T-helper 1 cell treated with Interleukin-12 subunit alpha and Interleukin-12 subunit beta and Interleukin-4 antibody, amounts not matched to agents 30 ng/mL and 1 ng/mL, for 36 hours (primary cell): ENCODE results near the gene NXPH2. TPM values are rescaled to one million over a fixed set of nuclear protein-coding genes. Genes with fewer than 3 reads are reported as not detected.
"Not testable (repeated sequence)": the region's sequence is repeated elsewhere in the genome, so short reads cannot be mapped to it uniquely, and the experiment has no call there.

Experiments
- intact Hi-C: fragments of 100-400 bp; cut with micrococcal nuclease; formaldehyde crosslinking; loops from one replicate; pipeline ENCODE4 v1.15.1; 2024
- total RNA-seq: library from RNA; stranded (reverse); gene quantifications from 2 replicates; pipeline ENCODE4 v1.2.3, GENCODE V29; 2022

The NXPH2 gene
- total RNA-seq, 1 donor from 2014 or later, result not detected

DNA sequence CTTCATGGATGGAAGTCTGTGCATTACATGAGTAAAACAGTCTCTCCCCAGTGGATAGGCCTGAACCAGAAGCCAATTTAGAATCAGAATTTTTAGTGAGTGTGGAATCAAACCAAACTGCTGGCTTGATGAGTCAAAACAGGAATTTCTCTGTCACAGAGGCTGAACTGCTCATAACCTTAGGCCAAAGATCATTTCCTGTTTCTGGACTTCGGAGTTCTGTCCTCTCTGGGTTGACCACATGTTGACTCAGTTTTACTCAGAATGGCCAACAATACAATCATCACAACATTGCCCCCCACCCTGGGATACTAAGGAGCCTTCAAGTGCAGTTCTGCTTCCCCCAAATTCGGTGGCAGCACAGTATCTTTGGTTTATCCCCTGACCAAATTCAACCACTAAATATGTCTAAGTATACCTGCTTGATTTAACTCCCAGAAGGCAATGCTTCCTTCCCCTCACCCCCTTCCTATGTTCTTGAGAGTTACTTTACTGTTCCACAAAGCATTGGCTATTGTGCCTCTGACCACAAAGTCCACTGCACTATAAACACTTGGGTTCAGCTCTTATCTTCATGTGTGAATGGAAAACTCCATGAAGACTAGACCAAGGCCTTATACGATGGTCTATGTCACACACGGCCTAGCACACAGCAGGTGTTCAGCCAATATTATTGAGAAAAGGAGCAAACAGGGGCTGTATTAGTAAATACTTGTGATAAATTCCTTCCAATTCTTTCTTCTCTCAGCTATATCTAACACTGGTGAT, 67.8 kb downstream of the NXPH2 start:
- intact Hi-C loops, result no loop called here

DNA sequence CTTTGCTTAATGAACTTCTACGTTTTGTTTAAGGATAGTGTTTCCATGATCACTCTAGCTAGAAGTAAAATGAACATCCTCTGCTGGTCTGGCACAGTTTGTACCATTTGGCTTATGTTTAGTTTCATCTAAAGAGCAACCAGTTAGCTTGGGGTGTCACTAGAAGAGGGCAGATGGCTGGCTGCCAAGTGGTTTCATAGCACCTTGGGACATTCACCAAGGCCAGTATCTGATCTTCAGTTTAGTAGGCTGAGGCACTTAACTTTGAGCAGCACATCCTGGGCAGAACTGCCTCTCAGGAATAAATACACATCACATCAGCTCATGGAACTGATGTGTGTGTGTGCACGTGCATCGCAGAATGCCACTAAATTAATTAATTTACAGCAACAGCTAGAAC, 68.4 kb downstream of the NXPH2 start:
- intact Hi-C loops, result no loop called here

DNA sequence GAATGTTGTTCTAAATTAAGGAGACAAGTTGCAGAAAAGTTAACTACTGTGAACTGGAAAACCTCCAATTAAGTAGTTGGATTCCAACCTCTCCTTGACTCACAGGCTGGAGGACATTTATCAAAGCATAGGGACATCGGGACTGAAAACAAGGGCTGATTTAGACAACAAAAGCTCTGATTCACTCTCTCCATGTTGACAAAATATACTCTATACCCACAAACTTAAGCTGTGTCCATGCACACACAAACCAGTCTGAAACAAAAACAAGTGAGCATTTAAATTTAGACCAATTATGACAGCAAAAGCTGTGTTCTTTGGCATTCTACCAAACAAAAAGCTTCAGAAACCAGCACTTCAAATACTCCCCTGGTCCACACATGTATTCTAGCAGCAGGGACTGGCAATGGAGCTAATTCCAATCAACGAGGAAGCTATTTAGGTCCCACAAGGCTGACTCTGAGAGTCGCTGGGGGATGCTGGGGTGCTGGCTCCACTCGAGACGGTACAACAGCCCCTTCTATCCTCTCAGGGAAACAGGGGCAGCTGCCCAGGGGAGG, 71.4 kb downstream of the NXPH2 start:
- intact Hi-C loops, result no loop called here

DNA sequence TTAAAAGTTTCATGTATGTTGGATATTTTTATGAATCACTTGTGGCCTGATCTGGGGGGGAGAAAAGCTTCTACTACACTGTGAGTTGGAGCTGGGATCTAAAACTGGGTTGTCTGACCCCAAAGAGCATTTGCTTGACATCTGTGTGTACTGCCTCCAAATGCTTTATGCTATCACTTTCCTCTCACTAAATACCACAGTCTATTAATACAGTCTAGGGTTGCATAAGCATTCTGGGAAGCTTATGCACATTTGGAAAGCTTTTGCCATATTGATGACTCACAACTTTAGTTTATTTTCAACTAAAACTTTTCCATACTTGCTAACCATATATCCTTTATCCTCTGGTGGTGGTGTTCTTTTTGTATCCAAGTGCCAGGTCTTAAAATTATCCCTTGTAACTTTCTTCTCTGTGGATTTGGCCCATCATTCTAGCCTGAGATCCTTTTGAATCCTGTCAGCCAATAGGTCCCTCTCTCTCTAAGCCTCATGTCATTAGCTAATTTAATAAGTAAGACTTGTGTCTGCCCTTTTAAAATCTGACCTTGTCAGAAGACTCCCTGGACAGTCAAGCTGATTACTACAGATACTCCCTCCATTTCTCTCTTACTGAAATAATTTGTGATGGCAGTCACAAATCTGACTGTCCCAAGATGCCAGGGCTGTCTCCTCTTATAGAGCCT, 72.7 kb downstream of the NXPH2 start:
- intact Hi-C loops, result no loop called here

DNA sequence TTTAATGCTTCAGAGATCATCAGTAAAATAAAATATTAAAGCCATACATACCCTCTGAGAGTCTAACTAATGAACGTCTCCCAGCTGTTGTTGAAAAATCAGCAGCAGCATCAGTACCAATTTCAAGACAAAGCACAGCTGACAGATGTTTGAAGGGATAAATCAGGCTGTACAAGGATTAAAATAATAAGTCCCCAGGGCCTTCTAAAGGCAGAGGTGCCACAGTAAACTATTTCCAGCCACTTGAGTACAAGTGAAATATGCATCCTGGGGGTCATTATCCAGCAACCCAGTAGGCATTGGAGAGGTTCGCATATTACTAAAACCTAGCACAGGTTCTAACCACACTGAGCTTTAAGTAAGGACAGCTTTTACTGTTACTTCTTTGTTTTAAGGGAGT, 76.9 kb downstream of the NXPH2 start:
- intact Hi-C loops, result no loop called here

DNA sequence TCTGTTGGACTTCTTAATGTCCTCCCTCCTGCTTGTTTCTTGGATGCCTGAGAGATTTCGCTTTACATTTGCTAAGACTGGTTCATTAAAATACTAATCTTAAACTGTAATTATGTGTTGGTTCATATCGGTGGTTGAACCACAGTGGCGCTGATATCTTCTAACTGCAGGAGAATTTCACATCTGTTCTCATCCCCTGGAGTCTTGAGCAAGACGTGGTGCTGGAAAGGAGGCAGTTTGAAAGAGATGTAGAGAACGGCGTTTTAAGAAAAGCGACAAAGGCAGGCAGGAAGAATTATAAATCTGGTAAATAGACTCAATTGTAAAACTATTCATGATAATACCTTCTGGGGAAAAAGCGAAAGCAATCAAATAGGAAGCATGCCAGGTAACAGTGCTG, 79.5 kb downstream of the NXPH2 start:
- intact Hi-C loops, result no loop called here

DNA sequence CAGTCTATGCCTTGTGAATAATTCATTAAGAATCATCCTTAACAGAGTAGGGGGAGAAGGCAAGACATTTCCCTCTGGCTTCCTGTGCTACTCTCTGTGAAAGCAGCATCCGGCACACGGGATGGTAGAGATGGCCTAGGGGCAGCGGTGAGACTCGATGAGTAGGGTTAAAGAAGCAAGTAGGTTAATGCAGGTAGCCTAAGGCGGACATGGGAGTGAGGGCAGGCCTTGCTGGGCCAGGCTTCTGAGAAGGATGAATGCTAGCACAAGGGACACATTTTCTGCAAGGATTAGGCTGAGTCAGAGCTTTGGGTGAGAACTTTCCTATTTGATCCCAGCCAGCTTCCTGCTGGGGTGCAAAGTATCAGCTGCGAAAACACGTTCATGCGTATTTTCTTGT, 80.8 kb downstream of the NXPH2 start:
- intact Hi-C loops, result no loop called here

DNA sequence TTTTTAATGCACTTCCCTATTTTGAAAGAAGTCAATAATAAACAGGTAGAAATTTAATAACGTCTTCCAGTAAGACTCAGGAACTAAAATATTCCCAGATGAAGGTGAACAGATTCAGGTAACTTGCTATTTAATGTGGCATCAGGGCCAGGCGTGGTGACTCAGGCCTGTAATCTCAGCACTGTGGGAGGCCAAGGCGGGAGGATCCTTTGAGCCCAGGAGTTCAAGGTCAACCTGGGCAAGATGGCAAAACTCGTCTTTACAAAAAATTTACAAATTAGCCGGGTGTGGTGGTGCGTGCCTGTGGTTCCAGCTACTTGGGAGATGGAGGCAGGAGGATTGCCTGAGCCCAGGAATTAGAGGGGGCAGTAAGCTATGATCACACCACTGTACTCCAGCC, 81.8 kb downstream of the NXPH2 start:
- intact Hi-C loops, result no loop called here

DNA sequence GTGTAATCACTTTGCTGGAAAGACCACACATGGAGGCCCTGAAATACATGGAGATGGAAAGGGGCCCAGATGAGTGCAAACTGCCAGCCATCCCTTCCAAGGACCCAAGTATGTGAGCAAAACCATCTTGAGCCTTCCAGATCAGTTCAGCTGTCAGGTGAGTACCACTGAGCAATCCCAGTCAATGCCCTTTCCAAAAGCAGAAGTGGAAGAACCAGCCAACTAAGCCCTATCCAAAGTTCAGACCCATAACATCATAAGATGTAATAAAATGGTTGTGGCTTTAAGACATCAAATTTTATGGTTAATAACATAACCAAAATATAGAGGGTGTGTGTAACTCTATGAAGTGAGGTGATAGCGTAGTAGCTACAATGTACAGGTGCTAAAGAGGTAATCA, 88.5 kb downstream of the NXPH2 start:
- intact Hi-C loops, result no loop called here

DNA sequence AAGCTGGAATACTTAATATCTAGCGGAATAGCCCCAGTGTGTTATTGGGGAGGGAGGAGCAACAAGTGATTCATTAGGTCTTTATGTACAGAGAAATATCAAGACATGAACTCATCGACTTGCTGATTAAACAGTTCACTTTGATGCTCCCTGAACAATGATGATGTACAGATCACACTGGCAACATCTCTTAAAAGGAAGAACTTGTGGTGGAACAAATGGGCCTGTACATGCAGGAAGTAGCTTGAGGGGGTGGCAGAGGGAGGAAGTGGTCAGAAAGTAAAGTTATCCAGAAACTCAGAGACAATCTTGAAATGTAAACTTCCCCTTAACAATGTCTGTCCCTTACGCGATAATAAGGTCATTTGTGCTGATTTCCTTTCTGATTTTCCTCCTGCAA, 90.5 kb downstream of the NXPH2 start:
- intact Hi-C loops, result no loop called here

DNA sequence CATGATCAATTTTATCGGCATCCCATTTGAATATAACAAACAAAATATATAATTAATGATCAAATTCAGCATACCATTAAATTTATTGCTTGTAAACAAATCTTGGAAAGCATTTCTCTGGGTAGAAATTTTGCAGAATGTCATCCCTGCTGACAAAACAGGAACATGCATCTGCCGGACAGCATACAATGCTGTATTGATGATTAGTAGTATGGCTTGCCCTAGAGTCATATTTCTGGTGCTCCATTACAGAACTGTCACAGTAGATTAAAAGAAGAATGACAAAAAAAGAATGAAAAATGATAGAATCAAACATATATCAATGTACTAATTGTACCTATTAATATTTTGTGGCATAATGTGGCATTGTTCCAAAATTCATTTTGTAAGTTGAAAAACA, 98.0 kb downstream of the NXPH2 start:
- intact Hi-C loops, result no loop called here

DNA sequence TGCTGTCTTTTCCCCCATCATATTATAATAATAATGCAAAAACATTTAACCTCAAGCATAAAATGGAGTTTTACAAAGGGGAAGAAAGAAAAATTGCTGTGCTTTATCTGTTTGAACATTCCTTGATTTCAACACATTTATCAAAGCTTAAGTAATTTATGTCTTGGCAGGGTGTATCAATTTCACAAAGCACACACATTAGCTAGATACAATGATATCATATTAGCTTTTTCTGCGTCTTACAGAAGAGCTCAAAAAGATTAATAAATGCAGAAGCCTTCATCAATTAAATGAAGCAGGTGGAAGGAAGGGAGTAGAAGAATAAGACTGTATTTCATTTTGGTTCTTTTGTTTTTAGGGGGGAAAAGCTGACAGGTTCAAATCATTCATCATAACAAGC, 103.0 kb downstream of the NXPH2 start:
- intact Hi-C loops, result no loop called here

DNA sequence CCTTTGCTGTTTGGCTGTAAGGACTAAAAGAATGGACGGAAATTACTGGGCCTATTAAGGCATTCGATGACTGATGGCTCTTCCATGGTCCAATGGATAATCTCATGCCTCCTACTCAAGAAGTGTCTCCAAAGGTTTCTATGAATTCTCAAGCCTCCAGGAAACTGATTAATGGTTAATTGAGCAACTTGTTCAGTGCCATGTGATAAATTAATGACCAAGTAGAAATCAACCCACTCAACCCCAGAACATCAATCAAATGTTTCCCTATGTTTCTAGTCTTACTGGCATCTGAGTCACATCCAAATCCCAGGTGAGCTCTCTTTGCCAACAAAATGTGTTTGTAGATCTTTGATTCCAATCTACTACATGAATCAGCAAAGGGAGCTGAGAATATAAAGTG, 103.6 kb downstream of the NXPH2 start:
- intact Hi-C loops, result no loop called here

DNA sequence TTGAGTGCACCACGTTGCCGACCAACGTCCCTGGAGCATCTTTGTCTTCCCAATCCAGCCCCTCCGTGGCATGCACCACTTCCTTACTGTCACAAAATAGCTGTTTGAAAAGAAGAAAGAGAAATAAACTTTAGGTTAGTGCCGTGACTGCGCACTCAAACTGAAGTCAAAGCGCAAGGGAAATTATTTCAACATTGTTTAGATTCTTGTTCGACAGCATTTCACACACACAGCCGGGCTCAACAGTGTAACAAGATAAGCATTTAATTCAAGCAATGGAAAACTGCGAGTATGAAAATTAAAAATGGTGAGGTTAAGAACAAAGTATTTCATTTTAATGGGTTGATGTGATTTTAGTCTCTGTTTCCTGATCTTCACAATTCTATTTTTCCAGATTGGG, 108.6 kb downstream of the NXPH2 start:
- intact Hi-C loops, result no loop called here

DNA sequence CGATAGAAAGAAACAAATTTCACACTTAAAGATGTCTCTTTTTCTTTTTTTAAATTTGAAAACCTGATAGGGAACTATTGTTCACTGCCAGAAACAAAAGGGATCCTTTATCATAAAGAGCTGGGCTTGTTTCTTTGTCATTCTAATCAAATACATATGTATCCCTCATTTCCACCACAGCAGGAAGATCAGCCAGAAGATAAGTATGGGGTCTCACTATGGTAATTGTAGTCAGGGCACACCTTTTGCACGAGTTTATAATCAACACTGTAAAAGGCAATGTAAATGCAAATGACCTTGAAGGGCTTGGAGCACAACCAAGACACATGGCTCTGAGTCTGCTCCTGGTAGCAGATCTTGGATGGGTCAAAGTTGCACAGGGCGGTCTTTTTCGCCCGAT, 109.5 kb downstream of the NXPH2 start:
- intact Hi-C loops, result no loop called here

DNA sequence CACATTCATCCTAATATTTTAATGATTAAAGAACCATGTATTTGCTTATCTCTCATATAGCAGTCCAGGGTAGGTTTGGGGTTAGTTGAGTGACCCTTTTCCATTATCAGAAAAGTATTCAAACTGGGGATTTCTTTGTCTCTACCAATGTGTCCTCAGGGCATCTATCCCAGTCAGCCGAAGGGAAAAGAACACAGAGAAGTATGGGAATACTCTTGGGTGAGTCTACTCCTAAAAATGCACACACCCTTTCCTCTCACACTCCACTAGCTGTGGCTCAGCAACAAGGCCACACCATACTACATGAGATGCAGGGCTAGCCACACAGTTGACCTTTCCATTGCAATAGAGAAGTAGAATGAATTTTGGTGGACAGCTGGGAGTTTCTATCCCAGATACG, 114.3 kb downstream of the NXPH2 start:
- intact Hi-C loops, result no loop called here

DNA sequence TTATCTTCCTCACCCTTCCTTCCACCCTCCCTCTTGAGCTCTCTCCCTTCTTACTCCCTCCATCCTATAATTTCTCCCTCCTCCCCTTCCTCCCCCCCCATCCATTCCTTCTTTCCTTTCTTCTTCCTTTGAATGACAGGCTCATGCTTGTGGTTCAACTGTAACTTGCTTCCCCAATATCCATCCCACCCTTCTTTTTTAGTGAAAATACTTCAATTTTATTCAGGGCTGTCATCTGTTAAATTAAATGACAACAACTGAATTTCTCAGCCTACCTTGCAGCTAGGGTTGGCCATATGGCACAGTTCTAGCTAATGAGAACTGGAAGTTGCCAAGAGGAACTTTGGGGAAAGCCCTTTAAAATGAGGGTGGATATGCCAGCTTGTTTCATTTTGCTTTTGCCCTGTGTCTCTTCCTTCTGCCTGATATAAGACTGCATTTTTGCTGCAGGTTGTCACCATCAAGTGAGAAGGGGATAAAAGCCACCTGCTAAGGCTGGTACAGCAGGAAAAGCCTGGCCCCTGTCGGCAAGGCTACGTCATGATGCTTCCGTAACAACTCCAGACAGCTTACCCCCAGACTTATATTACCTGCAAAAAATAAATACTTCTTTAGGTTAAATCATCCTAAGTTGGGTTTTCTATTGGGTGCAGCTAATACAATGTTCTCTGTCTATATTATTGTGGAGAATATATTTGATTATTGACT, 121.8 kb downstream of the NXPH2 start:
- intact Hi-C loops, result no loop called here

DNA sequence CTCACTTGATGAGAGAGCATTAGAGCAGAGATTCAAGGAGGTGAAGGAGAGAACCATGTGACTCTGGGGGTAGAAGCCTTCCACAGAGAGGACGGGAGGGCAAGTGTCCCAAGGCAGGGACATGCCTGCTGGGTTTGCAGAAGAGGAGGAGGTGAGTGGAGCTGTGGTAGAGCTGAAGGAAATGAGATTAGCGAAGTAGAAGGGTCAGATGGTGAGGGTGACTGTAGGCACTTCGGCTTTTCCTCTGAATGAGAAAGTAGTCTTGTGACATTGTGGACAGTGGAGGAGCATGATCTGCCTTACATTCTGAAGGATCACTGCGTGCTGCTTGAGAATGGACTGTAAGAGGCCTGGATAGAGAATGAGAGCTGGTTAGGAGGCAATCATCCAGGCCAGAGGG, 126.0 kb downstream of the NXPH2 start:
- intact Hi-C loops, result no loop called here

DNA sequence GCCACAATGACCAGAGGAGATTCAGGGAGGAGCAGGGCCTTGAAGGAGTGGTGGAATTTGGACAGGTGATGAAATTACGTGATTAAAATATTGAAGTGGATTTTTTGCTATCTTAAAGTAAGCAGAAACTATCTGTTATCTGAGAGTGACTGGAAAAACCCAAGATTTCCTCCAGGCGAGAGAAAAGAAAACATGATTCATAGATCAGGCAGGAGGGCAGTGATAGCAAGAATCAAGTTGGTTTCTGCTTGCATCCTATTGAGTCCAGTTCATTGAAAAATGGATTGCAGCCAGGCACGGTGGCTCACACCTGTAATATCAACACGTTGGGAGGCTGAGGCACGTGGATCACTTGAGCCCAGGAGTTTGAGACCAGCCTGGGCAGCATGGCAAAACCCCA, 127.8 kb downstream of the NXPH2 start:
- intact Hi-C loops, result no loop called here

DNA sequence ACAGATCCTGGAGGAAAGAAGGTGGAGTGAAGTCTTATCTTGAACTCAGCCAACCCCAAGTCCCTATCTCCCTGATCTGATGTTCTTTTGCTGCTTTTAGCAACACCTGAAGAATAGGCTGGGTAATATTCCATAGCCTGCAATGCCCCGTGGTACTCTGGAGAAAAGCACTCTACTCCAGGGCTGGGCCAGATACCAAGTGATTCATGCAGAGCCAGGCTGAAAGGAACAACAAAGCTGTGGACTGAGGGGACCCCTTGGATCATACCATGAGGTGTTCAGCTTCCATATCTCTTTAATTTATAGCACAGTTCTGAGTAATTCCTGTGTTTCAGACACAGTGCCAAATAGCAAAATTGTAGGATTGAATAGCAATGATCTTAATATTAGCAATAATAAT, 130.6 kb downstream of the NXPH2 start:
- intact Hi-C loops, result no loop called here

DNA sequence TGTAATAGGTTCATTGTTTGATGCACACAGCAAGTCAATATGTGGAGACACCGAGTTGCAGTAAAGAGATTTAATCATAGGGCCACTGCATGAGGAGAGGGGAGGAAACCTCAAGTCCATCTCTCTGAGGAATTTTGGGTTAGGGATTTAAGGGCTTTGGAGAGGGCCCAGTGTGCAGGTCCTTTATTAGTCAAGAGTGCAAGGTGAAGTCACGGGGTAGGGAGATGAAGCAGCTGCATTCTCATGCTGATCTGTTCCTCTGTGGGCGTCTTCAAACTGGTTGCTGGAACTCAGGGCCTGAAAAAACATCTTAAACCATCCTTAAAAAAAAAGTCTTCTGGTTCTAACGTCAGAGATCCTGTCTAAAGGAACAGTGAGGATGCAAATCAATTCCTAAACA, 131.6 kb downstream of the NXPH2 start:
- intact Hi-C loops, result no loop called here

DNA sequence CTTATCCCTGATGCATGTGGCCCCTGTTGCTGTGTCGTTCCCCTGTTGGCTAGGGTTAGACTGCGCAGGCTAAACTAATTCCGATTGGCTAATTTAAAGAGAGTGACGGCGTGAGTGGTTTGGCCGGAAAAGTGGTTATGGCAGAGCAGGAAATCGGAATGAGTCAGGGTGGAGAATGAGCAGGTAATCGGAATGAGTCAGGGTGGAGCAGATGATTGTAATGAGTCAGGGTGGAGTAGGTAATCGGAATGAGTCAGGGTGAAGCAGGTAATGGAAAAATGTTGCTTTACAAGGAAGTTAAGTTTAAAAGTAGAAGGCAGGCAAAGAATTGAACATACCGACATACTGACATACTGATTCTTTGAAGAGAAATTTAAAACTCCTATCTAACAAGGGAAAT, 135.4 kb downstream of the NXPH2 start:
- intact Hi-C loops, result not testable (repeated sequence)
